ENCODE data around the gene SMC2.

- no peak for TF ChIP-seq CTCF (conservative IDR thresholded peaks at IDR 0.05; ENCODE audit: low read length)
- no peak for TF ChIP-seq EZH2phosphoT487 (IDR thresholded peaks at IDR 0.05; ENCODE audit: borderline replicate concordance, low read depth, low read length)
These were observed 466 bp downstream of the SMC2 start for GRCh38 chr9:104094534-104095015.

All from OCI-LY7 (cell line).